Measurements from ENCODE around the gene MRPL53.

MRPL53 gene

GRCh38 chr2:74472086-74472944, at the start of gene MRPL53:
MRPL53 (minus strand) TSS chr2:74472680; CDS start chr2:74472660, 20 bp downstream.
- DNase-seq: peak; percentile 91 to 94

DNA sequence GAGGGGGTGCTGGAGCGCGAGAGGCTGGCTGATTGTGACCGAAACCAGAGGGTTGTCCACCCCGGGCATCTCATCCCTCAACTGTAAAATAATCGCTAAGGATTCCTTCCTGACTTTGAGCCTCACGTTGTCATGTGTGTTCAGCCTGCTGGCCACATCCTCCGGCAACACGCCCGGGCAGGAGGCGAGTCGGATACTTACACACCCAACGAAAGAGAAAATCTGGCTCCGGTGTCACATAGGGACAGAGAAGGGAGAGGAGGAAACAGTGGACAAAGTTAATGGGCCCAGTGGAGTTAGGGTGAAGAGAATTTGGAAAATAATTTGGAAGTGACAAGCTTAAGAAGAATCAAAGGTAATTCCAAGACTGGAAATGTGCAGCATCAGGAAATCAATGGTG, 44.2 kb upstream of the MRPL53 start:
- DNase-seq: no peak

DNA sequence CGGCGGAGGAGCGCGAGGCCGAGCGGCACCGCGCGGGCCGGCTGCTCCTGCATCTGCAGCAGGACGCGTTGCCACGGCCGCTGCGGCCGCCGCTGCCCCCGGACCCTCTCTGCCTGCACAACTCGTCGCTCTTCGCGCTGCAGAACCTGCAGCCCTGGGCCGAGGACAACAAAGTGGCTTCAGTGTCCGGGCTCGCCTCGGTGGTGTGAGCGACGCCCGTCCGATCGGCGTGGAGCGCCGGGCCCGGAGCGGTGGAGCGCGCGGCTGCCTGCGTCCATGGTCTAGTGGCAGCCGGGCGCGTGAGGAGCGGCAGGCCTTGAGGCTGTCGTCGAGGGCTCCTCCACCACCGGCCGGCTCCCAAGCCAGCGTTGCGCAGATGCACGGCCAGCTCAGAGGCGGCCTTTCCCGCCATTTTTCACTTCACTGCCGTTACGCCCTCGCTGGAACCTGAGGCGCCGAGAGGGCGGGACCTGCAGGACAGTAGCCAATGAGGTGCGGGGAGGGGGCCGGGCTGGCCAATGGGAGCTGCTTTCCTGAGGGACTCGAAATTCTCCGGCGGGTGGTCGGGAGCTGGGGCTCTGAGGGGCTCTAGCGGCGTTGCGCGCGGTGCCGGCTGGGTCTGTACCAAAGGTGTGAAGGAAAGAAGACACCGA, 43.6 kb upstream of the MRPL53 start:
- no peak for DNase-seq

GRCh38 chr2:74515271-74515980, 42.9 kb upstream of the MRPL53 start:
- DNase-seq: no peak

- no peak for DNase-seq
These were observed 42.1 kb upstream of the MRPL53 start, which contains the start of gene TLX2 for GRCh38 chr2:74514368-74515270. TLX2 (plus strand) TSS chr2:74514450; CDS start chr2:74514807, 357 bp downstream.

- no peak for DNase-seq
These were observed 41.3 kb upstream of the MRPL53 start for GRCh38 chr2:74513605-74514367.

DNA sequence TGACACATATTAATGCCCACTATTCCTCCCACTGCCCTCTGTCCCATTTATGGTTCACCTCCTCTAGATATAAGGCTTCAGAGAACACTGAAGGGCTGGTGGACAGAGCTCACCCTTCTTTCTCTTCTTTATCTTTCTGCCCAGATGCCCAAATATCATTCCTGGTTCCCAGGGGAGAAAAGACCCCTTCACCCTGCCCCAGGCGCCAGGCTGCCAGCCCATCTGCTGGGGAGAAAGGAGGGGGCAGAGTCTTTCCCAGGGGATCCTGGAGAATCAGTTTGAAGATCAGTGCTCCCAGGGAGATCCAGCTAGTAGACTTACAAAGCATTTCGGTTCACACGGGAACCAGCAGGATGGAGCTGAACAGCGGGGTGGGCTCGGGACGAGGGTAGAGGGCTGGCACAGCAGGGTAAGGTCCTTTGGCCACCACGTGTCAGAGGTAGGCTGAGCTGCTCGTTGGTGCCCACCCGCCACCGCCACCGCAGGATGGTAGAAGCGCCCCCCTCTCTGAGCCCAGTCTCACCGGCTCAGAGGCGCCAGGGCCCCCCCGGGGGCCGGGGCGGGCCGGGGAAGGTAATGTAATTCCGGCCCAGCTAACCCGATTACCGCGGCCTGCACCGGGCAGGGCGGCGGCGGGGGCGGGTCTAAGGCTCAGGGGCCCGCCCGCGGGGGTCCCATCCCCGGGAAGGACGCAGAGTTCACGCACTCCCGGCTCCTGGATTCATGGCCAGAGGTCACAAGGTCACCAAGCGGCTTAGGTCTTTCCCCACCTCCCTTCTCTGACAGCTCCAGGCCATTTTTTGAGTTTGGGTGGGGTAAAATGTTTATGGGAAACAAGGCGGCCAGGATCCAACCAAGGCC, 40.5 kb upstream of the MRPL53 start:
- no peak for DNase-seq

DNA sequence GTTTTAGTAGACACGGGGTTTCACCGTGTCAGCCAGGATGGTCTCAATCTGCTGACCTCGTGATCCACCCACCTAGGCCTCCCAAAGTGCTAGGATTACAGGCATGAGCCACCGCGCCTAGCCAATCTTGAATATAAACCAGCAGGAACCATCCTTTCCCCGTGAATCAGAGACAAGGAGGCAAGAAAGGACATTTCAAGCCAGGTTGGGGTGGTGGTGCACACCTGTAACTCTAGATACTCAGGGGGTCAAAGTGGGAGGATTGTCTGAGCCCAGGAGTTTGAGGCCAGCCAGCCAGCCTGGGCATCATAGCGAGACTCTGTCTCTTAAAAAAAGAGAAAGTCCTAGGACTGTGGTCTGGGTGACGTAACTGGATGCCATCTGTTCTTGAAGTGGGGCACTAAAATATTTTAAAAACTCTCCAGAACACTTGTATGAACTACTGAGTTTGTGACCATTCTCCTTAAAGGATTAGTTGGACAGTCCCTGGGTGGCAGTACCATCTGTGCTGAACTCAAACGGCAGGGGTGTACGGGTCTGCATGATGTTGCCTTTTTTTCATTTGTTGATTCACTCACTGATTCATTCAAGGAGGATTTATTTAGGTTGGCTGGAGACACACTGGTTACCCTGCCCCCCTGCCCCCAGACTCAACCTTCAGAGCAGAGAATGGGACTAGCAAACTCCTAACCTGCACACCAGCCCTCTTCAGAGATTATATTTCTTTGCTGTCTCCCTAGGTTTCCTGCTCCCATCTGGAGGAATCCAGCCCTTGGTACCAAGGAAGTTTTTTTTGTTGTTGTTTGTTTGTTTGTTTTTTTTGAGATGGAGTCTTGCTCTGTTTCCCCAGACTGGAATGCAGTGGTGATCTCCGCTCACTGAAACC, 38.9 kb upstream of the MRPL53 start:
- no peak for DNase-seq

DNA sequence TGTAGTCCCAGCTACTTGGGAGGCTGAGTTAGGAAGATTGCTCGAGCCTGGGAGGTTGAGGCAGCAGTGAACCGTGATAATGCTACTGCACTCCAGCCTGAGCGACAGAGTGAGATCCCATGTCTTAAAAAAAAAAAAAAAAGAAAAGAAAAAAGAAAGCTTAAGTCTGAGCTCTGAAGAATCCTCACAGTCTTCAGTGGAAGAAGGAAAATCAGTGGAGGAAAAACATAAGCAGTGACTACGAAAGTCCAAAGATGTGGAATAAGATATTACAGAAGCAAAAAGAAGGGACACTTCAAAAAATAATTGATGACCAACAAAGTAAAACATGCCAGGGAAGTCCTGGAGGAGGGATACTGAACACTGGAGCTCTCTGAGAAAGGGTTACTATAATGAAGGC, 37.8 kb upstream of the MRPL53 start:
- DNase-seq: no peak

- peak in 1 of 2 experiments; percentile 52 for DNase-seq
These were observed 35.5 kb upstream of the MRPL53 start for GRCh38 chr2:74507926-74508520.

GRCh38 chr2:74507145-74507925, 34.9 kb upstream of the MRPL53 start, which contains the start of gene PCGF1:
PCGF1 (minus strand) TSS chr2:74507695; CDS start chr2:74507668, 27 bp downstream.
- peak; percentile 93 to 97 for DNase-seq

DNA sequence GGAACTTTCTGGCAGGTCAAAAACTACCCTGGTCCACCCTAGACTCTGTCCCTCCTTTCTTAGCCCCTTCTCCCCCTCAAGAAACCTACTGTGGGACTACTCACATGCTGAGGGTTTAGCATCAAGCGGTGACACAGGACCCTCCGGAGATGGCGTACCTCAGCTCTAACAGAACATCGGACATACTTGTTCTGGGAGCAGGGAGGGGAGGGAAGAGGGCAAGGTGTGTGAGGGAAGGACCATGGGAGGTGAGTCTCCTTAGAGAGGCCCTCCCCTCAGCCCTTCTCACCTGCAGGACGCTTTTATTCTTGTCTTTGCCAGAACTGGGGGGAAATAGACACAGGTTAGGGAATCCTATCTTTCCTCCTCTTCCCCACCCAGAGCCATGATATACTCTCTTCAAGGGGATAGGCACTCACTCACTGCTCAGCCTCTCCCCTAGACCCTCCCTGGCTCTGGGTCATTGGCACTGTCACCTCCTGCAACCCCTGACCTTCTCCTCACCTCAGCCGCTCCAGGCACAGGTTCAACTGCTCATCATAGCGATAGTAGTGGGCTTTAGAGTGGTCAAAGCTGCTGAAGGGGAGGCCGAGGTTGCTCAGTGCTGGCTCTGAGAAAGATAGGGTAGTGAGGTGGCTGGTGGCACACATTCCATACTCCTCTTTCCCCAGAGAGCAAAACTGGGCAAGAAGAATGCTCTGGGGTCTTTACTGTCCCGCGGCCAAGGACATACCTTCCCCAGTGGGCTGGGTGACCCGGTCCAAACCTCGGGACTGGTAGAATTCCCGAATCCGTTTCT, 33.2 kb upstream of the MRPL53 start:
- DNase-seq: no peak

GRCh38 chr2:74504591-74504990, 32.1 kb upstream of the MRPL53 start:
- DNase-seq: no peak

DNA sequence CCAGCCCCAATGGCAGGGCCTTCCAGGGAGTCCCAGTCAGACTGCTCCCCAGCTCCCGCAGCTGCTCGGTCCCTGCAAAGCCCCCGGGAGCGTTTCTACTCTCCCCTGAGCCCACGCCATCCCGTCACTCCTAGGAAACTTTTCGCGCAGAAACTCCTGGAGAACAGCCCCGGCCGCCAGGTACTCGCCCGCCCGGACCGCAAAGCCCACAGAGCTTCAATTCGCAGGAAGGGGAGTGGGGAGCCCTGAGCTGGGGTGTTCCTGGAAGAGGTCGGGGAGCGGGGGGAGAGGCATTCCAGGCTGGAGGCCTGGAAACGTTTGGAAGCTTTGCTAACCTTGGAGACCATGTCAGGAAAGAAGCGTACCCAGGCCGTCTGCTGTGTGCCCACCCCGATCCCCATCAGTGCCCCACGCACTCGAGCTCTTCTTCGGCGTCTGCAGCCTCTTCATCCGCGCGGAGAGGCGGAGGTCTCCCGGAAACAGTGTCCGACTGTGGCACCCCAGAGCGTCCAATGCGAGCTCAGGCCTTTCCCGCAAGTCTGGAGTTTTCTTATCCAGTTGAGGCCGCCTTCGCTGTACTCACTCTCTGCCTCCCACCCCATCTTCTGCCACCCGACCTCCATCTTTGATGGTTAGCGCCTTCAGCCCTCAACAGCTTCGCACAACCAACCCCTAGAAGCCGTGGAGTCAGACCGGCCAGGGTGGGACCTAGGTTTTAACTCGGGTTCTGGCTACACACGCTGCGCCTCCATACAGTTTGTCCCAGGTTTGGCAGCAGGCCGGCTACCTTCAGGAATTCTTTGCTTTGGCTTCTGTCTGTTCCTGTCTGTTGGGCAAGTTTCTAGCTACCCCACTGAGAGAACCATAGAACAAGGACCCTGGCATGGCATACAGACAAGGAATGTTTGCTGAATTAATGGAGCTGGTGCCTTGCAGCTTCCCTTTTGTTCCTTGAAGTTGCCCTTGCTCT, 31.3 kb upstream of the MRPL53 start:
- DNase-seq: no peak

GRCh38 chr2:74502720-74503505, 30.4 kb upstream of the MRPL53 start:
- no peak for DNase-seq

Data from NCI-H446 (cell line).